A549 (cell line): ENCODE results near the gene MLX.

Experiments
- BHLHE40 ChIP-seq: IDR thresholded peaks from 2 replicates; pipeline ENCODE4 v1.6.1; 2012; ENCODE audit warnings: low read depth, low read length, inconsistent platforms
- CEBPB ChIP-seq, 2 experiments: fragments of >200 bp in 1 of 2; sonication (Bioruptor Twin) in 1 of 2; formaldehyde crosslinking in 1 of 2; IDR thresholded peaks; 2 replicates each; pipeline ENCODE4 v1.6.1; 2012 to 2016
- JUN ChIP-seq, 2 experiments: fragments of >200 bp; sonication (Bioruptor Twin); formaldehyde crosslinking; IDR thresholded peaks; 2 replicates in 1 of 2; 3 replicates in 1 of 2; pipeline ENCODE4 v1.6.1; 2016 to 2017
- MAZ ChIP-seq: fragments of 150-350 bp; IDR thresholded peaks from 2 replicates; pipeline ENCODE4 v1.6.1; 2014; ENCODE audit warnings: antibody characterized with exemption, low read depth, low read length, borderline replicate concordance
- MYC ChIP-seq: IDR thresholded peaks from 2 replicates; pipeline ENCODE4 v1.6.1; 2012; ENCODE audit warnings: mild to moderate bottlenecking, inconsistent platforms, low read length, improper control_type of control experiment, borderline replicate concordance
- POLR2A ChIP-seq: IDR thresholded peaks from 2 replicates; pipeline ENCODE4 v1.6.1; 2012; ENCODE audit warnings: mild to moderate bottlenecking, low read length
- RCOR1 ChIP-seq: fragments of 150-350 bp; IDR thresholded peaks from 2 replicates; pipeline ENCODE4 v1.6.1; 2014; ENCODE audit warnings: antibody characterized with exemption, low read length, low read depth
- TF ChIP-seq, protein P1 (sequence below): fragments of 200-600 bp; sonication (generic); IDR thresholded peaks from 2 replicates; pipeline ENCODE4 v1.6.1; 2016; ENCODE audit warnings: antibody characterized with exemption, mild to moderate bottlenecking, moderate library complexity
- TF ChIP-seq, protein P2 (sequence below): fragments of >200 bp; sonication (Bioruptor Twin); formaldehyde crosslinking; IDR thresholded peaks from 3 replicates; pipeline ENCODE4 v1.5.1; 2016
- TF ChIP-seq, protein P3 (sequence below): fragments of 150-350 bp; IDR thresholded peaks from 2 replicates; pipeline ENCODE4 v1.6.1; 2014; ENCODE audit warnings: low read depth, mild to moderate bottlenecking, low read length

DNA sequence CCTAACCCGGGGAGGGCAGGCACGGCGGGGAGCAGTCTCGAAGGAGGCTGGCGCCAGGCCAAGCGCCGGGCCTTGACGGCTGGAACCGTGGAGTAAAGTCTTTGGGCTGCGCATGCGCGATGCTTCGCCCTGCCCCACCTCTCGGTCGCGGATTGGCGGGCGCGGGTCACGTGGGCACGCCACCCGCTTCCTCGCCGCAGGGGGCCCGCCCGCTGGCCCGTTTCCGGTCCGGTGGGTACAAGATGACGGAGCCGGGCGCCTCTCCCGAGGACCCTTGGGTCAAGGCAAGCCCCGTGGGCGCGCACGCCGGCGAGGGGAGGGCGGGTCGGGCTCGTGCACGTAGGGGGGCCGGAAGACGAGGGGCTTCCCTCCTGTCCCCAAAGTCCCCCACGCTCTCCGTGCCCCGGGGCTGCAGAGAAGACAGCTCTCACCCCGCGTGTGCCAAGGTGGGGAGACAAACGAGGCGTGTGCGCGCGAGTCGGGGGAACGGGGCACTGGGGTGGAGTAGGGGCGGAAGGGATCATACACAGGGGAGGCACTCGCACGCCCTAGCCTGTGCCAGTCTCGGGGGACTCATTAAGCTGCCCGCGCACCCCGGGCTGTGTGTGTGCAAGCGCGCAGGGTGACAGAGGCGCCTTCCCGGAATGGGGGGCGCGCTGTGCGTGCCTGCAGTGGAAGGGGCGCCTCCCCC lies at the start of gene MLX:
- TF ChIP-seq, protein P1, sequence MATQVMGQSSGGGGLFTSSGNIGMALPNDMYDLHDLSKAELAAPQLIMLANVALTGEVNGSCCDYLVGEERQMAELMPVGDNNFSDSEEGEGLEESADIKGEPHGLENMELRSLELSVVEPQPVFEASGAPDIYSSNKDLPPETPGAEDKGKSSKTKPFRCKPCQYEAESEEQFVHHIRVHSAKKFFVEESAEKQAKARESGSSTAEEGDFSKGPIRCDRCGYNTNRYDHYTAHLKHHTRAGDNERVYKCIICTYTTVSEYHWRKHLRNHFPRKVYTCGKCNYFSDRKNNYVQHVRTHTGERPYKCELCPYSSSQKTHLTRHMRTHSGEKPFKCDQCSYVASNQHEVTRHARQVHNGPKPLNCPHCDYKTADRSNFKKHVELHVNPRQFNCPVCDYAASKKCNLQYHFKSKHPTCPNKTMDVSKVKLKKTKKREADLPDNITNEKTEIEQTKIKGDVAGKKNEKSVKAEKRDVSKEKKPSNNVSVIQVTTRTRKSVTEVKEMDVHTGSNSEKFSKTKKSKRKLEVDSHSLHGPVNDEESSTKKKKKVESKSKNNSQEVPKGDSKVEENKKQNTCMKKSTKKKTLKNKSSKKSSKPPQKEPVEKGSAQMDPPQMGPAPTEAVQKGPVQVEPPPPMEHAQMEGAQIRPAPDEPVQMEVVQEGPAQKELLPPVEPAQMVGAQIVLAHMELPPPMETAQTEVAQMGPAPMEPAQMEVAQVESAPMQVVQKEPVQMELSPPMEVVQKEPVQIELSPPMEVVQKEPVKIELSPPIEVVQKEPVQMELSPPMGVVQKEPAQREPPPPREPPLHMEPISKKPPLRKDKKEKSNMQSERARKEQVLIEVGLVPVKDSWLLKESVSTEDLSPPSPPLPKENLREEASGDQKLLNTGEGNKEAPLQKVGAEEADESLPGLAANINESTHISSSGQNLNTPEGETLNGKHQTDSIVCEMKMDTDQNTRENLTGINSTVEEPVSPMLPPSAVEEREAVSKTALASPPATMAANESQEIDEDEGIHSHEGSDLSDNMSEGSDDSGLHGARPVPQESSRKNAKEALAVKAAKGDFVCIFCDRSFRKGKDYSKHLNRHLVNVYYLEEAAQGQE = no peak
- TF ChIP-seq POLR2A = peak; percentile 42
- TF ChIP-seq, protein P2, sequence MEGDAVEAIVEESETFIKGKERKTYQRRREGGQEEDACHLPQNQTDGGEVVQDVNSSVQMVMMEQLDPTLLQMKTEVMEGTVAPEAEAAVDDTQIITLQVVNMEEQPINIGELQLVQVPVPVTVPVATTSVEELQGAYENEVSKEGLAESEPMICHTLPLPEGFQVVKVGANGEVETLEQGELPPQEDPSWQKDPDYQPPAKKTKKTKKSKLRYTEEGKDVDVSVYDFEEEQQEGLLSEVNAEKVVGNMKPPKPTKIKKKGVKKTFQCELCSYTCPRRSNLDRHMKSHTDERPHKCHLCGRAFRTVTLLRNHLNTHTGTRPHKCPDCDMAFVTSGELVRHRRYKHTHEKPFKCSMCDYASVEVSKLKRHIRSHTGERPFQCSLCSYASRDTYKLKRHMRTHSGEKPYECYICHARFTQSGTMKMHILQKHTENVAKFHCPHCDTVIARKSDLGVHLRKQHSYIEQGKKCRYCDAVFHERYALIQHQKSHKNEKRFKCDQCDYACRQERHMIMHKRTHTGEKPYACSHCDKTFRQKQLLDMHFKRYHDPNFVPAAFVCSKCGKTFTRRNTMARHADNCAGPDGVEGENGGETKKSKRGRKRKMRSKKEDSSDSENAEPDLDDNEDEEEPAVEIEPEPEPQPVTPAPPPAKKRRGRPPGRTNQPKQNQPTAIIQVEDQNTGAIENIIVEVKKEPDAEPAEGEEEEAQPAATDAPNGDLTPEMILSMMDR = no peak
- TF ChIP-seq BHLHE40 = no peak
- peak in 1 of 2 experiments; percentile 90; a peak in 3 of 5 replicates for TF ChIP-seq JUN (IDR thresholded peaks at IDR 0.05)
- TF ChIP-seq MYC = no peak
- TF ChIP-seq RCOR1 = no peak
- no peak for TF ChIP-seq CEBPB (IDR thresholded peaks at IDR 0.05)
- TF ChIP-seq, protein P3, sequence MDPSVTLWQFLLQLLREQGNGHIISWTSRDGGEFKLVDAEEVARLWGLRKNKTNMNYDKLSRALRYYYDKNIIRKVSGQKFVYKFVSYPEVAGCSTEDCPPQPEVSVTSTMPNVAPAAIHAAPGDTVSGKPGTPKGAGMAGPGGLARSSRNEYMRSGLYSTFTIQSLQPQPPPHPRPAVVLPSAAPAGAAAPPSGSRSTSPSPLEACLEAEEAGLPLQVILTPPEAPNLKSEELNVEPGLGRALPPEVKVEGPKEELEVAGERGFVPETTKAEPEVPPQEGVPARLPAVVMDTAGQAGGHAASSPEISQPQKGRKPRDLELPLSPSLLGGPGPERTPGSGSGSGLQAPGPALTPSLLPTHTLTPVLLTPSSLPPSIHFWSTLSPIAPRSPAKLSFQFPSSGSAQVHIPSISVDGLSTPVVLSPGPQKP = no peak
- TF ChIP-seq MAZ = no peak
